Colonic mucosa (tissue), 4 donors: Measurements from ENCODE around the gene PRMT7. TPM values are rescaled to one million over a fixed set of nuclear protein-coding genes. Genes with fewer than 3 reads are reported as not detected.

Source experiments
- DNase-seq: peaks from one replicate; pipeline ENCODE4 v3.0.0-alpha.2; 2020
- H3K27ac ChIP-seq: fragments of 200-600 bp; one replicate; pipeline ENCODE4 v1.8.0; 2021
- H3K27me3 ChIP-seq: fragments of 200-600 bp; one replicate; pipeline ENCODE4 v1.8.0; 2021
- H3K36me3 ChIP-seq: fragments of 200-600 bp; one replicate; pipeline ENCODE4 v1.8.0; 2021
- H3K4me1 ChIP-seq: fragments of 200-600 bp; one replicate; pipeline ENCODE4 v1.8.0; 2021; ENCODE audit warnings: mild to moderate bottlenecking
- H3K4me3 ChIP-seq: fragments of 200-600 bp; one replicate; pipeline ENCODE4 v1.8.0; 2021
- H3K9ac ChIP-seq, 2 donors: one replicate each; pipeline ENCODE4 v1.7.0; 2013; ENCODE audit warnings: control low read depth in 2 of 2, low read depth in 2 of 2, low read length in 2 of 2
- H3K9me3 ChIP-seq: fragments of 200-600 bp; one replicate; pipeline ENCODE4 v1.8.0; 2021
- intact Hi-C: fragments of 100-400 bp; cut with DNase I; formaldehyde crosslinking; loops from one replicate; pipeline ENCODE4 v1.14.1; 2022
- total RNA-seq, 2 donors: library from RNA; stranded (reverse); fragmentation: NEBNext Ultra II Directional in 1 of 2; extraction: Animal tissue kit (Norgen Biotek cat#: 25700) in 1 of 2; gene quantifications; one replicate each; pipeline ENCODE4 v1.2.1, GENCODE V29; 2021
- TF ChIP-seq, protein P1 (sequence below): fragments of 200-600 bp; IDR thresholded peaks from one replicate; pipeline ENCODE4 v1.8.0; 2022; ENCODE audit warnings: antibody characterized with exemption, mild to moderate bottlenecking
- donor health status: healthy.
- donor health status: DM: no; HTN: no; CAD: no.
- donor health status: DM: no; HTN: no; CAD: no.

Gene PRMT7
- total RNA-seq, 2 donors from 2014 or later = 18.0 to 45.4 TPM

DNA sequence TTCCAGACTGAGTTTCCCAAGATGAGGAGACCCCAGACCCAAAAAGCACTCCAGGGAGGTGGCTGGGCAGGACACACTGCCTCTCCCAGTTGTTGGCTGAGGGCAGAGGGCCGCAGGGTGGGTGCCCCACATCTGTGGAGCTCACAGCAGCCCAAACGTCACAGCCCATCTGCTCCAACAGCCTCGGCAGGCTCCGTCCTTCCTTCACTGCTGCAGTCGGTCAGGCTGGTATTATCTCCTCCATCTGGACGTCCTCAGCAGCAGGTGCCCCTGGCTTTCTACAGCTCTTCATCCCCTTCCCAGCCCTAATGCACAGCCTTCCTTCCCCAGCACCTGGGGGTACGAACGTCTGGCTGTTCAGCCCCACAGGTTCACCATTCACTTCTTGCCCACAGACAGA, 55.2 kb downstream of the PRMT7 start:
- no peak for DNase-seq
- no peaks in the 10 kb centered on the region for H3K27me3 ChIP-seq

DNA sequence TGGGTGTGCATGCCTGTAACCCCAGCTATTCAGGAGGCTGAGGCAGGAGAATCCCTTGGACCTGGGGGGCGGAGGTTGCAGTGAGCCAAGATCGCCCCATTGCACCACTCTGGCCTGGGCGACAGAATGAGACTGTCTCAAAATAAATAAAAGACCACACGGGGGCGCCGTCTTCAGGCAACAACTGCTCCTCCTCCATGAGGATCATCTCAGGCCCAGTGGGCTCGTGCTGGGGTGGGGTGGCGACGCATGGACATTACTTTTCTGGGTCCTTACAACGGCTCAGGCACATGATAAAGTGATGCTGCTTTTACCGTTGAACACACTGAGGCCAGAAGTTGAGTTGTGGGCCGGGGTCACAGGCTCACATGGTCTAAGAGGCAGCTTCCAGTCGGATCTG, 56.2 kb downstream of the PRMT7 start:
- no peaks in the 10 kb centered on the region for H3K4me1 ChIP-seq
- TF ChIP-seq, protein P1, sequence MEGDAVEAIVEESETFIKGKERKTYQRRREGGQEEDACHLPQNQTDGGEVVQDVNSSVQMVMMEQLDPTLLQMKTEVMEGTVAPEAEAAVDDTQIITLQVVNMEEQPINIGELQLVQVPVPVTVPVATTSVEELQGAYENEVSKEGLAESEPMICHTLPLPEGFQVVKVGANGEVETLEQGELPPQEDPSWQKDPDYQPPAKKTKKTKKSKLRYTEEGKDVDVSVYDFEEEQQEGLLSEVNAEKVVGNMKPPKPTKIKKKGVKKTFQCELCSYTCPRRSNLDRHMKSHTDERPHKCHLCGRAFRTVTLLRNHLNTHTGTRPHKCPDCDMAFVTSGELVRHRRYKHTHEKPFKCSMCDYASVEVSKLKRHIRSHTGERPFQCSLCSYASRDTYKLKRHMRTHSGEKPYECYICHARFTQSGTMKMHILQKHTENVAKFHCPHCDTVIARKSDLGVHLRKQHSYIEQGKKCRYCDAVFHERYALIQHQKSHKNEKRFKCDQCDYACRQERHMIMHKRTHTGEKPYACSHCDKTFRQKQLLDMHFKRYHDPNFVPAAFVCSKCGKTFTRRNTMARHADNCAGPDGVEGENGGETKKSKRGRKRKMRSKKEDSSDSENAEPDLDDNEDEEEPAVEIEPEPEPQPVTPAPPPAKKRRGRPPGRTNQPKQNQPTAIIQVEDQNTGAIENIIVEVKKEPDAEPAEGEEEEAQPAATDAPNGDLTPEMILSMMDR = peak; percentile 47
- no peaks in the 10 kb centered on the region for H3K36me3 ChIP-seq
- no peaks in the 10 kb centered on the region for H3K9me3 ChIP-seq
- no peak overlapping the region for H3K27ac ChIP-seq
- no peak overlapping the region for H3K9ac ChIP-seq
- DNase-seq = peak; percentile 72
- no peaks in the 10 kb centered on the region for H3K27me3 ChIP-seq
- intact Hi-C loops = no loop called here
- no peak overlapping the region for H3K4me3 ChIP-seq

More for the DNA sequence above, 55.2 kb downstream of the PRMT7 start:
- intact Hi-C loops = no loop called here
- Histone ChIP-seq H3K4me1 (no peaks in the 10 kb centered on the region), H3K27ac (no peak overlapping the region), H3K9me3 (no peaks in the 10 kb centered on the region), H3K4me3 (no peak overlapping the region), H3K9ac (no peak overlapping the region), H3K36me3 (no peaks in the 10 kb centered on the region)
- TF ChIP-seq, protein P1 = no peak

DNA sequence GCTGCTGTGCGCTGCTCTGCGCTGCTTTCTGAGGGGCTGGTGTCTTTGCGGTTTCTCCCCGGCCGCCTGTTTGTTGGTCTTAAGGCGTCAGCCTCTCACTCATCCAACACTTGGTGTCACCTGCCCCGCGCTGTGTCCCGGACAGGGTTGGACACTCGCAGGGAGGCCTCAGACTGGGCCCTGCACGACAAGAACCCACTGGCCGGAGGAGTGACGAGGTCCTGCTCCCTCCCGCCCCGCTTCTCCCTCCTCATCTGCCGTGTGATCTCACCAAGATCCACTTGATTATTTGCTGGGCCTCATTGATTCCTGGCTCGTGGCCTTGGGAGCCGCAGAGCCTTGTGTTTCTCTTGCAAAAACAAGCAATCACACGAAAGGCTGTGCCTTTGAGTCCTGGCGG, 56.6 kb downstream of the PRMT7 start:
- H3K27me3 ChIP-seq = no peaks in the 10 kb centered on the region
- no peak overlapping the region for H3K27ac ChIP-seq
- no peaks in the 10 kb centered on the region for H3K36me3 ChIP-seq
- no peak overlapping the region for H3K9ac ChIP-seq
- H3K9me3 ChIP-seq = no peaks in the 10 kb centered on the region
- TF ChIP-seq, protein P1 = no peak
- no peak overlapping the region for H3K4me3 ChIP-seq
- intact Hi-C loops = no loop called here
- no peaks in the 10 kb centered on the region for H3K4me1 ChIP-seq
- DNase-seq = no peak

DNA sequence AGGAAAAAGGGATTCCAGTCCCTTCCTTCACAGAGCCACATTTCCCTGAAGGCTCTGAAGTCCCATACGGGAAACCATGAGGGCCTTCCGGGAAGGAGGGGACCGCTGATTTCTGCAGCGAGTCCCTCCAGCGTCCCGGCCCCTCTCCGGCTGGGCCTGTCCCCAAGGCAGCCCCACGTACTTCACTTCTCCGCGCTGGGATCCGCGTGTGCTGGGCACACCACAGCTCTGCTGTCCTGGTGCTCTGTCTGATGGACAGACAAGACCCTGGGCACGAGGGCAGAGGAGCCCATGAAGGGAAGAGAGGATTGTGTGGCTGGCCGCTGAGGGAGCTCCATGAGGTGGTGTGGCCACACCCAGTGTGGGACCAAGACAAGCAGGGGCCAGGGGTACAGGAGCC, 57.1 kb downstream of the PRMT7 start:
- Histone ChIP-seq H3K9ac (no peak overlapping the region), H3K36me3 (no peaks in the 10 kb centered on the region), H3K4me3 (no peak overlapping the region), H3K27ac (no peak overlapping the region), H3K9me3 (no peaks in the 10 kb centered on the region), H3K4me1 (no peaks in the 10 kb centered on the region), H3K27me3 (no peaks in the 10 kb centered on the region)
- no peak for DNase-seq
- intact Hi-C loops = no loop called here
- TF ChIP-seq, protein P1 = no peak

DNA sequence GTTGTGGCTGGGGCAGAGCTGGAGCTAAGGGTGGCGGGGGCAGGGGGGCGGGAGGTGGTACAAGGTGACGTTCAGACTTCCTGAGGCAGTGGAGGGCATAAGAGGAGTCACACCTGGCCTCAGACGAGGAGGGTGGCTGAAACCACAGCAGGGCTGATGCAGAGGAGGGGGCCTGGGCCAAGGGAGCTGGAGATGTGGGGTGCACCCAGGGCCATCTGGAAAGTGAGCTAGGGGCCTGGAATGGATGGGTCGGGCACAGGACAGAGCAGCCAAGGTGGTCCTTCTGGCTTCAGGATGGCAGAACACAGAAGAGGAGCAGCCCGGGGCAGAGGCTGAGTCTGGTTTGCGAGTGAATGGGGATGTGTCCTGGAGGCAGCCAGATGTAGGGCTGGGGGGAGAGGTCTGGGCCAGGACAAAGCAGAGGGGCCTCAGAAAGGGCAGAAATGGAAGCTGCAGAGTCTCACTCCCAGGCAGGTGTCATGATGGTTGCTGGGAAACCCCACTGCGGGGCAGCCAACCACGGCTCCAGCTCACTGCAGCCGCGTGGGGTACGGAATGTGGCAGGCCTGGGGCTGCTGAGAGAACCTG, 57.6 kb downstream of the PRMT7 start:
- TF ChIP-seq, protein P1 = no peak
- no peak overlapping the region for H3K27ac ChIP-seq
- no peak overlapping the region for H3K9ac ChIP-seq
- no peaks in the 10 kb centered on the region for H3K9me3 ChIP-seq
- no peaks in the 10 kb centered on the region for H3K27me3 ChIP-seq
- H3K4me1 ChIP-seq = no peaks in the 10 kb centered on the region
- intact Hi-C loops = no loop called here
- no peaks in the 10 kb centered on the region for H3K36me3 ChIP-seq
- no peak overlapping the region for H3K4me3 ChIP-seq
- DNase-seq = no peak
